ENCODE results near the gene NCMAP.

NCMAP gene

GRCh38 chr1:24636661-24637357 is 80.9 kb downstream of the NCMAP start:
- no peak for DNase-seq

DNA sequence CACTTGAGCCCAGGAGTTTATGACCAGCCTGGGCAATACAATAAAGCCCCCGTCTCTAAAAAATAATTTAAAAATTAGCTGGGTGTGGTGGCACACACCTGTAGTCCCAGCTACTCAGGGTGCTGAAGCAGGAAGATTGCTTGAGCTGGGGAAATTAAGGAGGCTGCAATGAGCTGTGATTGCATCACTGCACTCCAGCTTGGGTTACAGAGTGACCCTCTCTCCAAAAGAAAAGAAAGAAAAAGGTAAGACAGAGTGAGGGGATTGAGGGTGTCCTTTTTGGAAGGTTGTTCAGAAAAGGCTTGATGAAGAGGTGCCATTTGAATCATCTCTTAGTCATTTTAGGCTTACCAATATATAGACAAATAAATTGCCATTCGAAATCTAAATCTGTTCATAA is 83.2 kb downstream of the NCMAP start:
- no peak for DNase-seq

- DNase-seq: no peak
Measured at GRCh38 chr1:24639881-24640280, 84.0 kb downstream of the NCMAP start.

DNA sequence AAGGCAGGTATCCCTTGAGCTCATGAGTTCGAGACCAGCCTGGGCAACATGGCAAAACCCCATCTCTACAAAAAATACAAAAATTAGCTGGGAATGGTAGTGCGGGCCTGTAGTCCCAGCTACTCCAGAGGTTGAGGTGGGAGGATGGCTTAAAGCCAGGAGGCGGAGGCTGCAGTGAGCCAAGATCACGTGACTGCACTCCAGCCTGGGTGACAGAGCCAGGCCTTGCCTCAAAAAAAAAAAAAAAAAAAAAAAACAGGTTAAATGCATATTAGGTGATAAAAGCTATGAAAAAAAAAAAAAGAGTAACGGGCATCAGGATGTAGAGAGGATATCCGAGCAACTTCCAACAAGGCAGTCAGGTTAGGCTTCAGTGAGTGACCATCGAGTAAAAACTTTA is 84.4 kb downstream of the NCMAP start:
- no peak for DNase-seq

DNA sequence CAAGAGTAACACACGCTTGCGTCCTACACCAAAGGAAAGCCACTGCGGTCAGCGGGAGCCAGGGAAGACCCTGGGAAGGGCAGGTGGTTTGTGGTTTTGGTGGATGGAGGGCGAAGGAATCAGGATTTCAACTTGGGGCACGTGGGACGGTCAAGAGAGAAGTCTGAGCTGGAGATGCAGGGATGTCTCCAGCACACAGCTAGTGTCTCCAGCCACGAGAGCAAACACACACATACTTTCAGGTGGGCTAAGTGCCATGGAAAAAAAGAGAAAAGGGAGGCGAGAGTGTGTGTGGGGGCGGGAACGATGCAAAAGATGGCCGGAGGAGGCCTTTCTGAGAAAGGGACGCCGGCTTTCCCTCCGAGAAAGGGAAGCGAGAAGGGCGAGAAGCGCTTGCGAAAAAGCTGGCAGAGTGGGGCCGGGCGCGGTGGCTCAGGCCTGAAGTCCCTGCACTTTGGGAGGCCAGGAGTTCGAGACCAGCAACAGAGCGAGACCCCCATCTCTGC is 85.8 kb downstream of the NCMAP start:
- DNase-seq: no peak

GRCh38 chr1:24642481-24643362 is 86.8 kb downstream of the NCMAP start, which contains the start of gene SRRM1:
Gene SRRM1, plus strand, starts transcription at chr1:24643302. Its CDS starts 25 bp downstream, at chr1:24643327.
- peak; percentile 100 for DNase-seq

DNA sequence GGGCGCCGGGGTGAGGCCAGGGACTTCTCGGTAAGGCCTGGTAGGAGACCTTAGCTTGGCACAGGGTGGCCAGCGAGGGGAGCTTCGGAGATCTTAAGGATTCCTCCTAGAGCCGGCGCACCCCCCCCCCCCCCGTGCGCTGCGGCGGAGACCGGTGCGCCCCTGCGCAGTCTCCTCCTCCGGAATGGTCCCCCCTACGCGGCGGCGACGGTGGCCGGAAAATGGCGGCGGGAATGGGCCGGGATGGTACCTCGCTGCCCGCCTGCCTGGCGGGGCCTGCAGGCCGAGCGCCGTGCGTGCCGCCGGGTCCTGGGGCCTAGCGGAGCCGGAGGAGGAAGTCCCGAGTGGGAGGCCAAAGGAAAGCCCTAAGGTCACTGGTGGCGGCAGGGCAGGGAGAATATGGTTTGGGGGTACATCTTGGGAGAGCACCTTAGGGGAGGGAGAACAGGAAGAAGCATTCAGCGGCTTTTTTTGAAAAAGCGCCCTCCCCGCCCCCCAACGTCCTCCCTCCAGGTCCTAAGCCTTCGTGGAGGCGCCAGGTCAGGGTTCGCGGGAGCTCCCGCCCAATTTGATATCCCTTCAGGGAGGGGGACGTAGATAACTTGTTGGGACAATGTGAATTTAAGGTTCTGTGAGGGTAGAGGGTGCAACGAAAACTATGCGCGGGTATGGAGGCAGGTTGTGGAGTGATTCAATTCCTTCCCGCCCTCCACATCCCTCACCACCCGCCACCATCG is 87.6 kb downstream of the NCMAP start:
- peak in 1 of 2 experiments; percentile 37 for DNase-seq

DNA sequence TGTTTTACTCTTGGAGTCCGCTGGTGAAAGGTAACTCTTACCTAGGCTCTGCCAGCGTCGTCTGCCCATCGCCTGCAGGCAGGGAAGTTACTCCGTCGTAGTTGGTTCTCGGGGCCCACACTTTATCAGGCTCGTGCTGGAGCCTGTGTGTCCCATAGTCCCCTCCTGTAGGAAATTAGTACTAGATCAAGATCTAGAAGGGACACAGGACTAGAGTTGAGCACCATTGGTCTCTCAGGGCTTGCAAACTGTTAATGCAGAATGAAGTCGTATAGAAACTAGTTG is 88.2 kb downstream of the NCMAP start:
- DNase-seq: peak in 1 of 2 experiments; percentile 15

DNA sequence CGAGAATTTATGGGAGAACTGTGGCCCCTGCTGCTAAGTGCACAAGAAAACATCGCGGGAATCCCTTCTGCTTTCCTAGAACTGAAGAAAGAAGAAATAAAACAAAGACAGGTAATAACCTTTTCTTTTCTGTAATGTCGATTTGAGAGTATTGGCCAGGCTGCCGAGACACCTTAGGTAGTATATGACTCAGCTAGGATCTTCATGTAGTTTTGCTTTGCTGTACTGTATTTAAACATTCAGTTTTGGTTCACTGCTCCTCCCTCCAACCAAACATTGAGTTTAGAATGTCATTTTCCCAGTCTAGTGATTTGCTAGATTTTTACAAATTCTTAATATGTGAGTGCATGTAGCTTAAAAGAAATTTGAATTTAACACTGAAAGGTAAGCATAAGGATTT is 93.0 kb downstream of the NCMAP start:
- DNase-seq: no peak

- DNase-seq: no peak
Measured at GRCh38 chr1:24652382-24652781, 96.5 kb downstream of the NCMAP start.

- no peak for DNase-seq
Measured at GRCh38 chr1:24654010-24654409, 98.1 kb downstream of the NCMAP start.

- no peak for DNase-seq
Measured at GRCh38 chr1:24656046-24656445, 100.2 kb downstream of the NCMAP start.

GRCh38 chr1:24657781-24658180 is 101.9 kb downstream of the NCMAP start:
- DNase-seq: no peak

Data from NCI-H2081 (cell line).